Transverse colon (tissue), 4 donors: Measurements from ENCODE around the gene MYH15. TPM values are rescaled to one million over a fixed set of nuclear protein-coding genes. Genes with fewer than 3 reads are reported as not detected.

ENCODE experiments used
- DNase-seq: peaks from one replicate; pipeline ENCODE4 v3.0.0-alpha.2; 2019
- H3K27ac ChIP-seq, 4 donors: fragments of 200-600 bp; sonication (generic); 2 replicates each; pipeline ENCODE4 v1.5.1; 2016 to 2018; ENCODE audit warnings: inconsistent platforms in 4 of 4
- H3K27me3 ChIP-seq: fragments of 200-600 bp; sonication (generic); 2 replicates; pipeline ENCODE4 v1.5.1; 2017; ENCODE audit warnings: inconsistent platforms
- H3K36me3 ChIP-seq, 4 donors: fragments of 200-600 bp; sonication (generic); 2 replicates each; pipeline ENCODE4 v1.5.1; 2017 to 2019; ENCODE audit warnings: inconsistent platforms in 4 of 4
- H3K4me1 ChIP-seq, 4 donors: fragments of 200-600 bp; sonication (generic); 2 replicates each; pipeline ENCODE4 v1.5.1; 2017 to 2020; ENCODE audit warnings: inconsistent platforms in 4 of 4
- H3K4me3 ChIP-seq, 4 donors: fragments of 200-600 bp; sonication (generic); 1 replicate in 1 of 4; 2 replicates in 3 of 4; pipeline versions ENCODE4 v1.5.1 to v1.6.1; 2017 to 2019; ENCODE audit warnings: inconsistent platforms in 4 of 4
- H3K9me3 ChIP-seq, 2 donors: fragments of 200-600 bp; sonication (generic); 2 replicates each; pipeline ENCODE4 v1.5.1; 2017 to 2019; ENCODE audit warnings: inconsistent platforms in 2 of 2
- EP300 ChIP-seq: sonication (generic); formaldehyde crosslinking; IDR thresholded peaks from one replicate; pipeline ENCODE4 v1.6.1; 2017; ENCODE audit warnings: antibody characterized with exemption, low read depth
- POLR2A ChIP-seq: fragments of 450-650 bp; IDR thresholded peaks from one replicate; pipeline ENCODE4 v1.6.1; 2016; ENCODE audit warnings: antibody characterized with exemption, mild to moderate bottlenecking, moderate library complexity
- POLR2AphosphoS5 ChIP-seq, 3 donors: sonication (generic); formaldehyde crosslinking; IDR thresholded peaks; one replicate each; pipeline ENCODE4 v1.6.1; 2016; ENCODE audit warnings: antibody characterized with exemption in 3 of 3
- WGBS, 2 donors: methylation state at CpG; one replicate each; pipeline ENCODE4 v1.1.5; 2018; ENCODE audit warnings: low coverage in 1 of 2; 5-methylcytosine and 5-hydroxymethylcytosine counted together
- in situ Hi-C, 4 donors: fragments of 200-750 bp; cut with MboI; loops; one replicate each; pipeline versions ENCODE4 v1.15.0 to v1.15.1; 2017; ENCODE audit warnings: low sequenced_read_pairs in 3 of 4, low pct_ligation_motif_present in 1 of 4, low pct_unique_long_range_greater_than_20kb in 1 of 4
- intact Hi-C: fragments of 100-400 bp; cut with DNase I; formaldehyde crosslinking; loops from one replicate; pipeline ENCODE4 v1.15.1; 2023; ENCODE audit warnings: low total_unique reads
- total RNA-seq, 4 donors: library from RNA; depleted of rRNA; stranded (reverse); fragments of >200 nt; gene quantifications; one replicate each; pipeline ENCODE4 v1.1.0, GENCODE V29; 2016
- TF ChIP-seq, protein P1 (sequence below), 5 experiments: fragments of 200-600 bp in 3 of 5; fragments of 450-650 bp in 2 of 5; sonication (generic) in 3 of 5; IDR thresholded peaks; 1 replicate in 2 of 5; 2 replicates in 3 of 5; pipeline ENCODE4 v1.5.1; 2016 to 2017; ENCODE audit warnings: antibody characterized with exemption in 5 of 5, inconsistent platforms in 3 of 5, mild to moderate bottlenecking in 2 of 5, moderate library complexity in 1 of 5

Gene MYH15
- total RNA-seq, 4 donors from 2014 or later: 0.16 to 0.41 TPM; not detected in 2

DNA sequence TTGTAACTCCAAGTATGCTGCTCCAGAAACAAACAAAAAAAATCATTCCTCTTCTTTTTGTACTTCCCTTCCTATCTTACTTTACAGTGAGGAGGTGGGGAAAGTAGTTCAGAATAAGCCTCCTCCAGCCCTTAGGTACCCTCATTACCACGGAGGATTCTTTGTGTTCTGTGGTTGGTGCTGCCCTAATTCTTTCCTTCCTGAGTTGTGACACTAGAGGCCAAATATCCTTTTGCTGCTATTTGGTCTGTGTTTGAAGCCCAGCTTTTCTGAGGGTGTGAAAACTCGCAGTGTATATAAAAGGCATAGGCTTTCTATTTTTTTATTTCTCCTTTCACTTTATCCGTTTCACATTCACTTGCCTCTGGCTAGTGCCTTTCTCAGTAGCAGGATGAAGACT is 115.8 kb downstream of the MYH15 start:
- H3K27me3 ChIP-seq: no peaks in the 10 kb centered on the region

DNA sequence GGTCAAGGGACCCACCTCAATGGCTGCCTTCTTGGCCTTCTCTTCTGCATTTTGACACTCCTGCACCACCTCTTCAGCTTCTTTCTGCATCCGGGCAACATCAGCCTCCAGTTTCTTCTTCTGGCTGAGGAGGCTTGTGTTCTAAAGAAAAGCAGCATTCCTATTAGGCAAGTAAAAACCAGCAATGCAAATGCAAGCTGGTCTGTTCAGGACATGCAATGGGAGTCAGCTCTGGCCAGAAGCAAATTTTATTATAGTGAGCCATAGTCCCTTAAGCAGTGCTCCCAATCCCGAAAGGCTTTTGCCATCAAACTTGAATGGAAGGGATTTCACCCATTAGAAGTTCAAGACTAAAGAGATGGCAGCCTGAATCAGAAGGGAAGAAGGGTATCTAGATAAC is 116.4 kb downstream of the MYH15 start:
- no peak for DNase-seq
- intact Hi-C loops: no loop called here
- Histone ChIP-seq H3K9me3 (no peaks in the 10 kb centered on the region), H3K4me1 (peaks cover 0 to 10% (median 6%) of the 10 kb centered on the region in 4 donors), H3K4me3 (no peak overlapping the region), H3K36me3 (no peaks in the 10 kb centered on the region), H3K27ac (no peak overlapping the region), H3K27me3 (no peaks in the 10 kb centered on the region)
- 93 to 100% methylated on average over 1 to 2 of the region's 2 CpGs for WGBS, 2 donors
- TF ChIP-seq EP300: no peak
- TF ChIP-seq, protein P1, sequence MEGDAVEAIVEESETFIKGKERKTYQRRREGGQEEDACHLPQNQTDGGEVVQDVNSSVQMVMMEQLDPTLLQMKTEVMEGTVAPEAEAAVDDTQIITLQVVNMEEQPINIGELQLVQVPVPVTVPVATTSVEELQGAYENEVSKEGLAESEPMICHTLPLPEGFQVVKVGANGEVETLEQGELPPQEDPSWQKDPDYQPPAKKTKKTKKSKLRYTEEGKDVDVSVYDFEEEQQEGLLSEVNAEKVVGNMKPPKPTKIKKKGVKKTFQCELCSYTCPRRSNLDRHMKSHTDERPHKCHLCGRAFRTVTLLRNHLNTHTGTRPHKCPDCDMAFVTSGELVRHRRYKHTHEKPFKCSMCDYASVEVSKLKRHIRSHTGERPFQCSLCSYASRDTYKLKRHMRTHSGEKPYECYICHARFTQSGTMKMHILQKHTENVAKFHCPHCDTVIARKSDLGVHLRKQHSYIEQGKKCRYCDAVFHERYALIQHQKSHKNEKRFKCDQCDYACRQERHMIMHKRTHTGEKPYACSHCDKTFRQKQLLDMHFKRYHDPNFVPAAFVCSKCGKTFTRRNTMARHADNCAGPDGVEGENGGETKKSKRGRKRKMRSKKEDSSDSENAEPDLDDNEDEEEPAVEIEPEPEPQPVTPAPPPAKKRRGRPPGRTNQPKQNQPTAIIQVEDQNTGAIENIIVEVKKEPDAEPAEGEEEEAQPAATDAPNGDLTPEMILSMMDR (IDR thresholded peaks at IDR 0.05): no peak
- no peak for TF ChIP-seq POLR2A
- no peak for TF ChIP-seq POLR2AphosphoS5 (IDR thresholded peaks at IDR 0.05)
- in situ Hi-C loops: no loop called here

More for the DNA sequence above, 115.8 kb downstream of the MYH15 start:
- in situ Hi-C loops (no loop called here), intact Hi-C loops (no loop called here)
- H3K36me3 ChIP-seq: no peaks in the 10 kb centered on the region
- no peaks in the 10 kb centered on the region for H3K9me3 ChIP-seq
- WGBS, 2 donors: 61 to 75% methylated on average over 2 to 3 of the region's 3 CpGs
- peaks cover 0 to 6% (median 2%) of the 10 kb centered on the region in 4 donors for H3K4me1 ChIP-seq
- H3K4me3 ChIP-seq: no peak overlapping the region
- H3K27ac ChIP-seq: no peak overlapping the region
- DNase-seq: no peak
- no peak for TF ChIP-seq POLR2A
- no peak for TF ChIP-seq POLR2AphosphoS5 (IDR thresholded peaks at IDR 0.05)

DNA sequence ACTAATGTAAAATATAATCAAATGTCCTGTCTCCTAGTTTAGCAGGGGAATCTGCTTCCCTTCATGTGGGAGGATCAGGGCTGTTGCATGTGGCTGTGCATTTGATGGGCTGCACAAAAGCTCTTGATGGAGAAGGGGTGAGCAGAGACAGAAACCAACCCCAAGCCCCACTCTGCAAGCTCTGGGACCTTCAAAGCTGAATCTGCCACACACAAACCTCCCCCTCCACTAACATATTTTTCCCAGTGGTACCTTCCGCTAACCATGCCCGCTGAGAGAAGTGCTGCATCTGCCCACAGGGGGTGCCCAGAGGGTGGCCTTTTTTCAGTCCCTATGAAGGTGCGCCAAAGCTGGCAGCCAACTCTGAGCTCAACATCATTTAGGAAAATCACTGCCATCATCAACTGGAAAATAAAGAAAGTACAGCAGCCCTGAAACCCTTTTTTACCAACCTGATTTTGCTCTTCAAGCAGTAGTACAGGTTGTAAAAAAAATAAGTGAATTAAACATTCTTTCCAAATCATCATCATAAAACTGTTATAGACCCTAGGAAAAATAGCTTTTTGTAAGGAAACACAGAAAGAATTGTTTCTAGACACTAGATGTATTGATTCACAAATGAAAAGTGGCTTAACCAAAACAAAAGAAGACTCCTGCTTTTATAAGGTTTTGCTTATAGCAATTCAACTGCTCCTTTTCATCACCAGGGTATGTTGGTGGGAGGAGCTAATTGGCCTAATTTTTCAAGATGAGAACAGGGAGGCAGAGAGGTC is 117.1 kb downstream of the MYH15 start:
- Histone ChIP-seq H3K36me3 (no peaks in the 10 kb centered on the region), H3K4me3 (no peak overlapping the region), H3K27ac (no peak overlapping the region), H3K9me3 (no peaks in the 10 kb centered on the region), H3K4me1 (peaks cover 0 to 14% (median 8%) of the 10 kb centered on the region in 4 donors), H3K27me3 (no peaks in the 10 kb centered on the region)
- in situ Hi-C loops (no loop called here), intact Hi-C loops (no loop called here)
- no peak for DNase-seq
- 67 to 100% methylated on average over 2 to 3 of the region's 3 CpGs for WGBS, 2 donors
- no peak for TF ChIP-seq POLR2A
- no peak for TF ChIP-seq EP300
- TF ChIP-seq POLR2AphosphoS5 (IDR thresholded peaks at IDR 0.05): no peak
- TF ChIP-seq, protein P1 (IDR thresholded peaks at IDR 0.05): no peak

DNA sequence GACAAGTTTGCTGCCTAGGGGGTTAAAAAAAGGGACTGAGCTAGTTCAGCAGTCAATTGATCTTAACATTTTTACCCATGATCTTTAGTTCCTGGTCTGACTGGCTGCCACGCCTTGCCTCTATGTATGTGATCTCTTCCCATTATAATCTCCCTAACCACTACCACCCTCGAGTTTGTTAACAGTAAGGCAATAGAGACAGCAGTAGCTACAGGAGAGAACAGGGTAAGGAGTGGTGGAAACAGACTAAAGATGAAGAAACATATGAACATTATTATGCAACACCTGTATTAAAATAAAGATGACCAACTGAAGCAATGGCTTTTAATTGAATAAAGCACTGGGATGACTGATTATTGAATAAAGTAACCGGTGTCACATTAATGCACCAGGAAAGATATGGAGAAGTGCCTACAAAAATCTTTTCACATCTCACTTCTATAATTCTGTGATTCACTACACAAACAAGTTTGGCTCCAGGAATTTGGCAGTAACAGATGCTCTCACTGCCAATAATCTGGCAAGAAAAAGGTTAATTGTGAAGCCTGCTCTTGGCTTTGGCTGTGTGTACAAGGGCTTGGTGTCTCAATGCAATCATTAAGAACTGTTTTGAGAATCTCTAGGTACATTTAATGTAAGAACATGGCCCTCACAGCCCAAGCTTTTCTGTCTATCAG is 118.3 kb downstream of the MYH15 start:
- intact Hi-C loops (no loop called here), in situ Hi-C loops (no loop called here)
- Histone ChIP-seq H3K9me3 (no peaks in the 10 kb centered on the region), H3K27ac (no peak overlapping the region), H3K27me3 (no peaks in the 10 kb centered on the region), H3K36me3 (no peaks in the 10 kb centered on the region), H3K4me3 (no peak overlapping the region), H3K4me1 (peaks cover 0 to 14% (median 8%) of the 10 kb centered on the region in 4 donors)
- no peak for DNase-seq
- TF ChIP-seq POLR2A (no peak), POLR2AphosphoS5 (IDR thresholded peaks at IDR 0.05) (no peak)
- TF ChIP-seq, protein P1 (IDR thresholded peaks at IDR 0.05): no peak
- WGBS, 2 donors: 57 to 60% methylated on average over 3 of the region's 3 CpGs
